Measurements from ENCODE around the gene MACROD2.

The MACROD2 gene

DNA sequence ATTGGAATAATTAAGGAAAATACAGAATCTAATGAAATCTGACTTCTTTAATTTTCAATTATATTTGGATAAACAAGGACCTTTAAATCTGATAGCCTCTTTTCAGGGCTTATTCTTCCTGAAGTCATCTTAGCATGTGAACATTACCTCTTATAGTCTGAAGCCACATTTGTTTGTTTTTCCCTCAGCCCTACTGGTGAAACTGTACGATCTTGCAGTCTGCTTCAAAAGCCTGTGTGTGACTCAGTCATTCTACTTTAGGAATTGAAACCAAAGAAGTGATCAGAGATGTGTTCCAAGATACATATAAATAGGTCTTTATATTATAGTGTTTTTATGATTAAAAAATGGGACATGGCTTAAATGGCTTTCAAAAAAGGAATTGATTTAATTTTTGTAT lies 67.5 kb downstream of the MACROD2 start:
- DNase-seq (ENCODE audit: low read depth), result peak; percentile 59

DNA sequence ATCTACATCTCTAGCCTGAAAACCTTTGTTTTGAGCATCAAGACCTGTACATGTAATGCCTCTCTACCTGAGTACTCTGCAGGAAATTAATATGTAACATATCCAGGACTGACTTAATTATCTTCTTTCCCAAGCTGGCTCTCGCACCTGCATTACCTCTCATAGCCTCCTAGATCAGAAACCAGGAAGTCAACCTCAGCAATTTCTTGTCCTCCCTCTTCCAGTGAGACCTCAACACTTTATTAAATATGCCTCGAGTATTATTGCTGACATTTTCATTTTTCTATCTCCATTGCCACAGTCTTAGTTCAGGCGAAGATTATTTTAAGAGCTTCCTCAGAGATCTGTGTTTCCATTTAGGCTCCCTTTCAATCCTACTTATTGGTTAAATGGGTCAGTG lies 69.0 kb downstream of the MACROD2 start:
- no peak for DNase-seq (ENCODE audit: low read depth)

DNA sequence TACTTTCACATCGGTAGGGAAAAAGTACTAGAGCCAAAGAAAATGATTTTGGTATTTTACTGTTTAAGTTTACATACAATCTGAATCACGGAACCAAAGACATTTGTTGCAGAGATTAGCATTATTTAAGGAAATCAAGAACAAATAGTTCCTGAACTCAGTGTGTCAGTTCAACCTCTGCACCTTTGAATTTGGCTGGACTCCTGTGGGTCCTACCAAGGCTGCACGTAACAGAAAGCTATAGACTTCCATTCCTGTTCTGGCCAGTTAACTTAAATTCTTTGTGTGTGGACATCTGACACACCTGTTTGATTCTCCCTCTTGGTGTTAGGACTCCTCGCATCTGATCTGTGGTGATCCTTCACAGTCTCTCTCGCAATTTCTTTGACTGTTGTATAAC lies 69.6 kb downstream of the MACROD2 start:
- DNase-seq (ENCODE audit: low read depth), result no peak

DNA sequence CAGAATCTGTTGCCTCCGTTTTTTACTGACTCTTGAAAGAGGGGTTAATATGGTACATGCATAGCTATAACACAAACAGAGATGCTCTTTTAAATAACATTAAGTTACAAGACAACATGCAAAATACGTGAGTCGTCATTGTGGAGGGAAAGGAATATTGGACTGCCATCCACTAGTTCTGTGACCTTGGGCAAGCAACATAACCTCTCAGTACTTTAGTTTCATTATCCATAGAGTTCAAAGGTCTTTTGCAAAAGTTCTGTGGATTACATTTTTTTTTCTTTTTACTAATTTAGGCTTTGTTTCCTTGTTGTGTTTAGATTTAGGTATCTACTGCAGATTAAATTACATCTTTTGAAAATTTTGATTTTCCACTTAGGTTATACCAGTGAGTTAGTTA lies 70.5 kb downstream of the MACROD2 start:
- DNase-seq (ENCODE audit: low read depth), result no peak

- peak; percentile 4 for DNase-seq (ENCODE audit: low read depth)
Measured at GRCh38 chr20:14067603-14068002, 72.3 kb downstream of the MACROD2 start.

GRCh38 chr20:14069796-14070195 lies 74.5 kb downstream of the MACROD2 start:
- DNase-seq (ENCODE audit: low read depth), result peak; percentile 65

- no peak for DNase-seq (ENCODE audit: low read depth)
Measured at GRCh38 chr20:14093652-14094051, 98.3 kb downstream of the MACROD2 start.

- DNase-seq (ENCODE audit: low read depth), result no peak
Measured at GRCh38 chr20:14098261-14098660, 102.9 kb downstream of the MACROD2 start.

DNA sequence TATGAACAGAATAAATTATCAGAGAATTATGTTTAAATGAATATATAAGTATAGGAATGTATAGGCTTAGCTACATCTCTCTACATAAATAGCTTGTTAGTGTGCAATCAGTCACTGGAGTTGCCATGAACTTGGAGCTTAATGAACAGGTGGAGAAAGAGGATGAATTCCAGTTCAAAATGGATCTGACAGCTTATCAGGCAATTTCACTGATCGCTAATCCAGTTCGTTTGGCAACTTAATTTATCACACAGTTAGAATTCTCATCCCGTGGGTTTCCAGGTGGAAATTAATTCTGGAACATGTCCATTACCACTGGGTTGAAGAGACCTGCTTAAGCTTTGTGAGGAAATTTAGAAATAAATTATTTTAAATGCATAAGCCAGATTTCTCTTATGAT lies 118.1 kb downstream of the MACROD2 start:
- DNase-seq (ENCODE audit: low read depth), result no peak

- no peak for DNase-seq (ENCODE audit: low read depth)
Measured at GRCh38 chr20:14114065-14114704, 118.9 kb downstream of the MACROD2 start.

DNA sequence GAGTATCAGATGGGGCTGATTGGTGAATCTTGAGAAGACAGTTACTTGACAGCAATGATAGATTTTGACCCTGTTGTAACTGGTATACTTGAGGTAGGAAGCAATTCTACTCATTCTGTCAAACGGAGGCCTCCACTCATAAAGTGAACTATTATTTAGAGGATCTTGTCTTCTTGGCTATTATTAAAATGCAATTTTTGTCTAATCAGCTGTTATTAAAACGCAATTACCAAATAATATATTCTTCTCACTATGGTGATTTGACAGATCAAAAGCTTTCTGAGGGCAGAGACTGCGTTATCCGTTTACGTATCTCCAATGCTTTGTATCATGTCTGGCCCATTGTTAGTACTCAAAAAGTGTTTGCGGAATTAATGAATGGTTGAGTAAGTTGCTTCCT lies 120.7 kb downstream of the MACROD2 start:
- no peak for DNase-seq (ENCODE audit: low read depth)

GRCh38 chr20:14117768-14118167 lies 122.5 kb downstream of the MACROD2 start:
- DNase-seq (ENCODE audit: low read depth), result no peak

GRCh38 chr20:14126856-14127255 lies 131.5 kb downstream of the MACROD2 start:
- no peak for DNase-seq (ENCODE audit: low read depth)

DNA sequence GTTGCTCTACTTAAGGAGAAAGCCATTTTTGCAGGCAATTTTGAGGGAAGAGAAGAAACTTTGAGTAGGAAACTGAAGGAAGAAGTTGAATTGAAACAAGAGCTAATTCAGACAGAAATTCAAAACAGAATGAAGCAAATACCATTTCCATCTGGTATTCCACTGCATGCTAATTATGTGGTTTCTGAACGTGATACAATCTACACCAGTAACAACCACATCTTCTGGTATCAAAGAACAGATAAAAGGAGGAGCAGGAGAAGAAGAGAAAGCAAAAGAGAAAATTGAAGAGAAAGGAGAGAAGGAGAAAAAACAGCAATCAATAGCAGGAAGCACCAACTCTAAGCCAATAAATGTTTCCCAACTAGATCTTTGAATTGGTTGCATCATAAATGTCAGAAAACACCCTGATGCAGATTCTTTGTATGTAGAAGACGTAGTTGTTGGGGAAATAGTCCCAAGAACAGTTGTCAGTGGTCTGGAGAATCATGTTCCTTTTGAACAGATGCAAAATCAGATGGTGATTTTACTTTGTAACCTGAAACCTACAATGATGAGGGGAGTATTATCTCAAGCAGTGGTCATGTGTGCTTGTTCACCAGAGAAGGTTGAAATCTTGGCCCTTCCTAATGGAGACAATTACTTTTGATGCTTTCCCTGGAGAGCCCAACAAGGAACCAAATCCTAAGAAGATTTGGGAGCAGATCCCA lies 132.4 kb downstream of the MACROD2 start:
- no peak for DNase-seq (ENCODE audit: low read depth)

DNA sequence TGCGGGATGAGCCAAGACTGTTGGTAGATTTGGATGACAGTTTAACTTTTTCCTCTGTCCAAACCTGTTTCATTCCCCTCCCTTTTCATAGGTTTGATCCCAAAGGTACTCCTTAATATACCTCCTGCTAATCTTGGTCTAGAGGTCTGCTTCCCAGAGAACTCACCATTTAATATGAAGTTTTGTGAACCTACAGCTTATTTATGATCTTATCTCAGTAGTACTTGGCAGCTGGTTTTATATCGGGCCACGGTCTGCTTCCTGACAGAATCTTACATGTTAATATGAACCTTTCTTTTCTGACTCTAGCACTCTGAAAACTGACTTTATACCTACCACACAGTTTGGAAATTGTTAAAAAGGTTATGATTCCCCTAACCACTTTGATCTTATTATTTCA lies 138.7 kb downstream of the MACROD2 start:
- DNase-seq (ENCODE audit: low read depth), result no peak

- DNase-seq (ENCODE audit: low read depth), result no peak
Measured at GRCh38 chr20:14142171-14142570, 146.9 kb downstream of the MACROD2 start.

- peak; percentile 11 for DNase-seq (ENCODE audit: low read depth)
Measured at GRCh38 chr20:14142964-14143627, 147.8 kb downstream of the MACROD2 start.

DNA sequence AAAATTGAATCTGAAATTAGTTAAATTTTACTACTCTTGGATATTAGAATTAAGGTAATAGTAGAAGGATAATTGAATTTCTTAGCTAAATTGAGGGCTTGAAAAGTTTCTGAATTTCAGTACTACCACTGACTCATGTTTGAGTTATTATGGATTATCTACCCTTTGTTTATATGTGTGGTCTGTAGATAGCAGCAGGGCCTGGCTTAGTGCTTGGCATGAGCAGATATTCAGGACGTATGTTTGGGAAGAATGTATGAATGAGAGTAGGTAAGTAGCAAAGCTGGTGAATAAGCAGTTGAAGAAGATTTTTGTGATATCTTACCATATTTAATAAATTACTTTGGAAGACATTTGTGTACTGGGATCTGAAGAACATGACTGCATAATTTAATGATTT lies 152.7 kb downstream of the MACROD2 start:
- DNase-seq (ENCODE audit: low read depth), result no peak

DNA sequence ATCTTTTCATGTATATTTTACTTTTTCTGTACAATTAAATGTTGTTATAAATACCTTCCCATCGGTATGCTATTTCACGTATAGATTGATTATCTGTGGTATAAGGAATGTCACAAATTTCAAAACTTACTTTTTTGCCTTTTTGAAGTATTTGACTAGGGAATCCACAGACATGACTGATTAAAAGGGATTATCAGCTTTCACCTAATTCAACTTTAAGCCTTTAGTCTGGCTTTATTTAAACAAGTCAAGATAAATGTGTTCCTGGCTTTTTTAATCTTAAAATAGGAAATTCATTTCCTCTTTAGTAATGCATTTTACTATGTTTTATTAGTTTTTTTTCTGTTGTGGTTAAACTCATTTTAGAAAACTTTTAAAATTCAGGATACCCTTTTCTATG lies 160.0 kb downstream of the MACROD2 start:
- no peak for DNase-seq (ENCODE audit: low read depth)

DNA sequence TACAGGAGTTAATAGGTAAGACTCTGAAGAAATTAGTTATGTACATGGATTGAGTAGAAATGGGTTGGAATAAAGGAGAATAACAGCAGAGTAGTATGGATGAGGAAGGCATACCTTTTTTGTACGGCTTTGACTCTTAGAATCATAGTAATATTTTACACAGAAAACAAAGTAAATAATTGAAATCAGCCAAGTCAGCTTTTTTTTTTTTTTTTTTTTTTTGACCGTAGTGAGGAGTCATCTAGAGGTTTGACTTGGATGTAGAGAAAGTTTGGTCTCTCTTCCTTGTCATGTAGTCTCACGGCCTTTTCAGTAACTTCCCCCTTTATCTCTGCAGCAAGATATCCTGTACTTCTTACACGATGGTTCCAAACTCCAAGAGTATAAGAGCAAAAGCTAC lies 183.2 kb downstream of the MACROD2 start:
- DNase-seq (ENCODE audit: low read depth), result no peak

DNA sequence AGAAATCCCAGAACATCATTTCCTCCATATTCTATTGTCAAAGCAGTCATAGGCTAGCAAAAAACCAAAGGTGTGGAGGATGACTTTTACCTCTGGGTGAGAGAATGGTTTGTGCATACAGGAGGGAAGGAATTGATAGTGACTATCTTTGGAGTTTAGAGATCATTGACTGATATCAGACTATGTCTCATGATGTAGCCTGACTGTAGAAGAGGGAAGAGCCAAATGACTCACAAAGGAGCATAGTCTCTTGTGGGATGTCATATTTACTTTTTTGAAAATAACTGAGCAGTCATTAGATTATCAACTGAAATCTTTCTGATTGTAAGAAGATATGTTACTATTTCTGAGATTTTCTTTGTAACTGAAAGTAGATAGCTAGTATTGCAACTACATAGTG lies 183.6 kb downstream of the MACROD2 start:
- peak; percentile 2 for DNase-seq (ENCODE audit: low read depth)

- DNase-seq (ENCODE audit: low read depth), result peak; percentile 19
Measured at GRCh38 chr20:14189794-14190402, 194.6 kb downstream of the MACROD2 start.

DNA sequence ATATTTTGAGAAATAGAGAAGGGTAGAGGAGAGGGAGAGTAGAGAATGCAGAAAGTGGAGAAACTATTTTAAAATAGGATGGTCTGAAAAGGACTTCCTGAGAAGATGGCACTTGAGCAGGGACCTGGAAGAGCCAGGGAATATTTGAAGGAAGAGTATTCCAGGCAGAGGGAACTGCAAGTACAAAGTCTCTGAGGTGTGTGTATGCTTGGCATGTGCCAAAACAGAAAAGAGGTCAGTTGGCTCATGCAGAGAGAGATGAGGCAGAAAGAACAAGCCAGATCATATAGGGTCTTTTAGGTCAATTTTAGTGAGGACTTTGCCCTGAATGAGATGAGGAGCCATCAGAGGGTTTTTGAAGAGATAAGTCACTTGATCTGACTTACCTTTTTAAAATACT lies 196.2 kb downstream of the MACROD2 start:
- no peak for DNase-seq (ENCODE audit: low read depth)

Measured in stromal cell of bone marrow (primary cell).